Upper lobe of left lung (tissue), 6 donors: ENCODE data around the gene OR6P1. TPM values are rescaled to one million over a fixed set of nuclear protein-coding genes. Genes with fewer than 3 reads are reported as not detected.

ENCODE experiments used
- ATAC-seq, 2 donors: fragments of 200-7000 bp; cut with Tn5 transposase; one replicate each; pipeline ENCODE4 v1.9.1; 2022; ENCODE audit warnings: mild to moderate bottlenecking in 2 of 2, moderate library complexity in 2 of 2; ENCODE audit not compliant: low FRiP score in 2 of 2
- DNase-seq, 2 donors: peaks; one replicate each; pipeline ENCODE4 v3.0.0-alpha.2; 2019 to 2020
- H3K27ac ChIP-seq, 4 donors: fragments of 200-600 bp; sonication (generic); one replicate each; pipeline ENCODE4 v1.5.1; 2016 to 2019
- H3K27me3 ChIP-seq, 4 donors: fragments of 200-600 bp; sonication (generic); one replicate each; pipeline ENCODE4 v1.5.1; 2017 to 2019
- H3K36me3 ChIP-seq, 4 donors: fragments of 200-600 bp; sonication (generic); one replicate each; pipeline ENCODE4 v1.5.1; 2016 to 2019
- H3K4me1 ChIP-seq, 4 donors: fragments of 200-600 bp; sonication (generic); one replicate each; pipeline ENCODE4 v1.5.1; 2018 to 2019
- H3K4me3 ChIP-seq, 4 donors: fragments of 200-600 bp; sonication (generic); one replicate each; pipeline ENCODE4 v1.5.1; 2017 to 2019; ENCODE audit warnings: mild to moderate bottlenecking in 2 of 4, moderate library complexity in 1 of 4
- H3K9me3 ChIP-seq, 4 donors: fragments of 200-600 bp; sonication (generic); one replicate each; pipeline ENCODE4 v1.5.1; 2018 to 2019
- CTCF ChIP-seq, 6 experiments: fragments of 450-650 bp in 4 of 6; fragments of 200-600 bp in 2 of 6; sonication (generic) in 2 of 6; IDR thresholded peaks; one replicate each; pipeline ENCODE4 v1.5.1; 2016 to 2019; ENCODE audit warnings: antibody characterized with exemption in 6 of 6
- EP300 ChIP-seq, 4 donors: sonication (generic); formaldehyde crosslinking; IDR thresholded peaks; one replicate each; pipeline ENCODE4 v1.5.1; 2017; ENCODE audit warnings: antibody characterized with exemption in 4 of 4, control low read depth in 2 of 4
- POLR2A ChIP-seq, 4 donors: fragments of 450-650 bp; IDR thresholded peaks; one replicate each; pipeline ENCODE4 v1.5.1; 2016 to 2017; ENCODE audit warnings: antibody characterized with exemption in 4 of 4, mild to moderate bottlenecking in 2 of 4
- POLR2AphosphoS5 ChIP-seq, 2 donors: sonication (generic); formaldehyde crosslinking; IDR thresholded peaks; one replicate each; pipeline ENCODE4 v1.5.1; 2017; ENCODE audit warnings: antibody characterized with exemption in 2 of 2
- WGBS, 2 donors: methylation state at CpG; one replicate each; pipeline ENCODE4 v1.1.5; 2017 to 2018; 5-methylcytosine and 5-hydroxymethylcytosine counted together
- total RNA-seq, 6 donors: library from RNA; depleted of rRNA in 4 of 6; stranded (reverse); fragments of >200 nt in 4 of 6; gene quantifications; one replicate each; pipeline versions ENCODE4 v1.1.0 to v1.2.1, GENCODE V29; 2016 to 2021
- donor health status: DM: no; HTN: no; CAD: no; lungs with moderate emphysema.
- donor health status: DM: no; HTN: yes; CAD: no; lungs with severe emphysema.

Gene OR6P1
- total RNA-seq, 6 donors from 2014 or later: not detected

GRCh38 chr1:158527190-158527815 is 43.1 kb downstream of the OR6P1 start:
- WGBS, 2 donors: 47 to 71% methylated on average over 2 of the region's 2 CpGs
- no peak overlapping the region for H3K4me3 ChIP-seq
- H3K27me3 ChIP-seq: no peaks in the 10 kb centered on the region
- H3K9me3 ChIP-seq: no peaks in the 10 kb centered on the region
- TF ChIP-seq EP300 (IDR thresholded peaks at IDR 0.05): no peak
- TF ChIP-seq POLR2AphosphoS5 (IDR thresholded peaks at IDR 0.05): no peak
- TF ChIP-seq POLR2A (IDR thresholded peaks at IDR 0.05): no peak
- TF ChIP-seq CTCF (IDR thresholded peaks at IDR 0.05): peak in 1 of 6 experiments; percentile 22
- ATAC-seq: peak in 1 of 2 donors; percentile 61
- DNase-seq: no peak
- no peaks in the 10 kb centered on the region for H3K4me1 ChIP-seq
- H3K27ac ChIP-seq: no peak overlapping the region
- no peaks in the 10 kb centered on the region for H3K36me3 ChIP-seq

GRCh38 chr1:158521666-158522058 is 48.7 kb downstream of the OR6P1 start:
- H3K36me3 ChIP-seq: no peaks in the 10 kb centered on the region
- no peaks in the 10 kb centered on the region for H3K9me3 ChIP-seq
- no peak for TF ChIP-seq EP300 (IDR thresholded peaks at IDR 0.05)
- no peak for TF ChIP-seq CTCF (IDR thresholded peaks at IDR 0.05)
- no peak for TF ChIP-seq POLR2A (IDR thresholded peaks at IDR 0.05)
- TF ChIP-seq POLR2AphosphoS5 (IDR thresholded peaks at IDR 0.05): no peak
- H3K27ac ChIP-seq: no peak overlapping the region
- H3K27me3 ChIP-seq: no peaks in the 10 kb centered on the region
- ATAC-seq (no peak), DNase-seq (no peak)
- H3K4me1 ChIP-seq: no peaks in the 10 kb centered on the region
- no peak overlapping the region for H3K4me3 ChIP-seq
- WGBS, 2 donors: 80 to 97% methylated on average over 2 of the region's 2 CpGs

GRCh38 chr1:158520955-158521665 is 49.3 kb downstream of the OR6P1 start:
- no peak for ATAC-seq
- Histone ChIP-seq H3K9me3 (no peaks in the 10 kb centered on the region), H3K27ac (no peak overlapping the region), H3K4me3 (no peak overlapping the region), H3K4me1 (no peaks in the 10 kb centered on the region), H3K27me3 (no peaks in the 10 kb centered on the region), H3K36me3 (no peaks in the 10 kb centered on the region)
- 89 to 93% methylated on average over 3 of the region's 3 CpGs for WGBS, 2 donors
- no peak for TF ChIP-seq POLR2AphosphoS5 (IDR thresholded peaks at IDR 0.05)
- TF ChIP-seq CTCF (IDR thresholded peaks at IDR 0.05): no peak
- no peak for TF ChIP-seq POLR2A (IDR thresholded peaks at IDR 0.05)
- TF ChIP-seq EP300 (IDR thresholded peaks at IDR 0.05): no peak
- no peak for DNase-seq

GRCh38 chr1:158520021-158520420 is 50.4 kb downstream of the OR6P1 start:
- ATAC-seq: no peak
- no peaks in the 10 kb centered on the region for H3K4me1 ChIP-seq
- DNase-seq: no peak
- H3K4me3 ChIP-seq: no peak overlapping the region
- H3K27me3 ChIP-seq: no peaks in the 10 kb centered on the region
- H3K9me3 ChIP-seq: no peaks in the 10 kb centered on the region
- no peak for TF ChIP-seq POLR2A (IDR thresholded peaks at IDR 0.05)
- no peak for TF ChIP-seq POLR2AphosphoS5 (IDR thresholded peaks at IDR 0.05)
- TF ChIP-seq CTCF (IDR thresholded peaks at IDR 0.05): no peak
- TF ChIP-seq EP300 (IDR thresholded peaks at IDR 0.05): no peak
- H3K36me3 ChIP-seq: no peaks in the 10 kb centered on the region
- no peak overlapping the region for H3K27ac ChIP-seq
- 46 to 57% methylated on average over 1 of the region's 1 CpG for WGBS, 2 donors

- Histone ChIP-seq H3K4me1 (no peaks in the 10 kb centered on the region), H3K27ac (no peak overlapping the region), H3K4me3 (no peak overlapping the region), H3K9me3 (no peaks in the 10 kb centered on the region), H3K27me3 (no peaks in the 10 kb centered on the region), H3K36me3 (no peaks in the 10 kb centered on the region)
- TF ChIP-seq CTCF (IDR thresholded peaks at IDR 0.05) (no peak), POLR2AphosphoS5 (IDR thresholded peaks at IDR 0.05) (no peak), EP300 (IDR thresholded peaks at IDR 0.05) (no peak), POLR2A (IDR thresholded peaks at IDR 0.05) (no peak)
- DNase-seq (no peak), ATAC-seq (no peak)
Observed at GRCh38 chr1:158516966-158517365, 53.4 kb downstream of the OR6P1 start.
